ENCODE measurements around the gene MORN1.

GRCh38 chr1:2414297-2414958, 23.1 kb upstream of the MORN1 start:
- TF ChIP-seq EZH2 (IDR thresholded peaks at IDR 0.05) = no peak
- no peak for TF ChIP-seq POLR2AphosphoS5 (IDR thresholded peaks at IDR 0.05; ENCODE audit: borderline replicate concordance, low read depth, low read length)
- no peak for TF ChIP-seq FOXP2 (optimal IDR thresholded peaks at IDR 0.05; ENCODE audit: control extremely low read depth, extremely low read length, insufficient read depth)

All from SK-N-MC (cell line).